Neutrophil (primary cell): ENCODE measurements around the gene CENPN.

ENCODE experiments used
- H3K27ac ChIP-seq: fragments of 200-600 bp; sonication (generic); 2 replicates; pipeline ENCODE4 v1.5.1; 2016; ENCODE audit warnings: mild to moderate bottlenecking, moderate library complexity
- H3K27me3 ChIP-seq: fragments of 200-600 bp; sonication (generic); 2 replicates; pipeline ENCODE4 v1.6.0; 2016; ENCODE audit warnings: mild to moderate bottlenecking
- H3K36me3 ChIP-seq: fragments of 200-600 bp; sonication (generic); 2 replicates; pipeline ENCODE4 v1.5.1; 2017
- H3K4me1 ChIP-seq, 2 experiments: fragments of 200-600 bp in 1 of 2; sonication (generic) in 1 of 2; 1 replicate in 1 of 2; 2 replicates in 1 of 2; pipeline versions ENCODE4 v1.5.1 to v1.6.1; 2013 to 2016; ENCODE audit warnings: low read depth in 1 of 2, low read length in 1 of 2, mild to moderate bottlenecking in 1 of 2, moderate library complexity in 1 of 2; ENCODE audit not compliant: control insufficient read depth in 1 of 2, insufficient read depth in 1 of 2
- H3K4me3 ChIP-seq, 2 experiments: fragments of 200-600 bp in 1 of 2; sonication (generic) in 1 of 2; 1 replicate in 1 of 2; 2 replicates in 1 of 2; pipeline ENCODE4 v1.5.1; 2013 to 2016; ENCODE audit warnings: low read depth in 1 of 2, low read length in 1 of 2, mild to moderate bottlenecking in 1 of 2, moderate library complexity in 1 of 2
- H3K9me3 ChIP-seq: fragments of 200-600 bp; sonication (generic); 2 replicates; pipeline ENCODE4 v1.5.1; 2016
- CTCF ChIP-seq: fragments of 200-600 bp; sonication (generic); IDR thresholded peaks from 2 replicates; pipeline ENCODE4 v1.5.1; 2016; ENCODE audit warnings: antibody characterized with exemption

CENPN gene

GRCh38 chr16:81080233-81080632 lies 73.2 kb downstream of the CENPN start:
- H3K27me3 ChIP-seq = no peaks in the 10 kb centered on the region
- H3K9me3 ChIP-seq = no peaks in the 10 kb centered on the region
- H3K36me3 ChIP-seq = no peaks in the 10 kb centered on the region
- no peak overlapping the region for H3K4me3 ChIP-seq
- H3K4me1 ChIP-seq = peaks cover 11 to 19% of the 10 kb centered on the region in 2 experiments
- H3K27ac ChIP-seq = no peak overlapping the region
- no peak for TF ChIP-seq CTCF

- Histone ChIP-seq H3K27ac (no peak overlapping the region), H3K4me1 (peaks cover 11 to 18% of the 10 kb centered on the region in 2 experiments), H3K27me3 (no peaks in the 10 kb centered on the region), H3K9me3 (no peaks in the 10 kb centered on the region), H3K4me3 (no peak overlapping the region), H3K36me3 (no peaks in the 10 kb centered on the region)
- TF ChIP-seq CTCF = no peak
Measured at GRCh38 chr16:81081014-81081413, 74.0 kb downstream of the CENPN start.
